HEK293 (cell line): ENCODE data around the gene RHEX.

ENCODE experiments used
- CTCF ChIA-PET: fragments of 350-600 bp; formaldehyde crosslinking; extraction: SDS; loops from one replicate; lab custom pipeline; 2021; ENCODE audit warnings: antibody characterized with exemption; lab: Yijun Ruan, JAX
- POLR2A ChIA-PET: fragments of 300-600 bp; formaldehyde crosslinking; extraction: SDS; loops from one replicate; lab custom pipeline; 2020; ENCODE audit warnings: antibody characterized with exemption, inconsistent platforms; lab: Yijun Ruan, JAX
- H3K27ac ChIP-seq: fragments of 200-500 bp; sonication (Bioruptor generic); 2 replicates; pipeline ENCODE4 v1.5.1; 2014; ENCODE audit warnings: low read depth, low read length, control low read depth, inconsistent platforms; ENCODE audit errors: extremely low read depth
- H3K36me3 ChIP-seq, 2 experiments: fragments of 200-500 bp in 1 of 2; sonication (Bioruptor generic) in 1 of 2; 1 replicate in 1 of 2; 2 replicates in 1 of 2; pipeline ENCODE4 v1.5.1; 2014 to 2017; ENCODE audit warnings: inconsistent platforms in 2 of 2, low read length in 2 of 2; ENCODE audit not compliant: control insufficient read depth in 2 of 2, insufficient read depth in 1 of 2
- H3K4me1 ChIP-seq: fragments of 200-500 bp; sonication (Bioruptor generic); 2 replicates; pipeline ENCODE4 v1.5.1; 2014; ENCODE audit warnings: mild to moderate bottlenecking, low read length, inconsistent platforms; ENCODE audit not compliant: control insufficient read depth, insufficient read depth
- H3K4me3 ChIP-seq: 2 replicates; pipeline ENCODE4 v1.5.1; 2011; ENCODE audit warnings: low read depth, mild to moderate bottlenecking, control low read depth, low read length, moderate library complexity
- H3K9me3 ChIP-seq: fragments of 200-500 bp; sonication (Bioruptor generic); 2 replicates; pipeline ENCODE4 v1.5.1; 2014; ENCODE audit warnings: low read depth, low read length, inconsistent platforms; ENCODE audit not compliant: control insufficient read depth, insufficient read depth
- PRDM10 ChIP-seq: fragments of 450-650 bp; formaldehyde crosslinking; IDR thresholded peaks from 2 replicates; pipeline ENCODE4 v1.5.1; 2016; ENCODE audit warnings: missing biosample characterization, missing genetic modification characterization
- SP7 ChIP-seq: fragments of 450-650 bp; formaldehyde crosslinking; IDR thresholded peaks from 2 replicates; pipeline ENCODE4 v1.5.1; 2016; ENCODE audit warnings: missing biosample characterization, missing genetic modification characterization
- ZBTB26 ChIP-seq: fragments of 450-650 bp; formaldehyde crosslinking; optimal IDR thresholded peaks from 2 replicates; pipeline ENCODE3; 2016; ENCODE audit warnings: missing biosample characterization, mild to moderate bottlenecking, missing genetic modification characterization
- ZNF148 ChIP-seq: fragments of 450-650 bp; formaldehyde crosslinking; IDR thresholded peaks from 2 replicates; pipeline ENCODE4 v1.5.0; 2017; ENCODE audit warnings: missing biosample characterization, missing genetic modification characterization, borderline replicate concordance
- ZNF324 ChIP-seq: fragments of 450-650 bp; formaldehyde crosslinking; IDR thresholded peaks from 2 replicates; pipeline ENCODE4 v1.5.1; 2016; ENCODE audit warnings: missing biosample characterization, missing genetic modification characterization
- ZNF48 ChIP-seq: fragments of 450-650 bp; formaldehyde crosslinking; IDR thresholded peaks from 2 replicates; pipeline ENCODE4 v1.5.1; 2016; ENCODE audit warnings: missing biosample characterization, missing genetic modification characterization
- ZNF513 ChIP-seq: fragments of 450-650 bp; IDR thresholded peaks from 2 replicates; pipeline ENCODE4 v1.5.1; 2018; ENCODE audit warnings: missing biosample characterization, missing genetic modification characterization
- TF ChIP-seq, protein P1 (sequence below): fragments of 450-650 bp; formaldehyde crosslinking; conservative IDR thresholded peaks from 2 replicates; pipeline ENCODE4 v1.5.1; 2016; ENCODE audit warnings: low read depth, missing biosample characterization, missing genetic modification characterization
- TF ChIP-seq, protein P2 (sequence below): fragments of 450-650 bp; formaldehyde crosslinking; IDR thresholded peaks from 2 replicates; pipeline ENCODE4 v1.5.1; 2016; ENCODE audit warnings: missing biosample characterization, missing genetic modification characterization, borderline replicate concordance

The RHEX gene

DNA sequence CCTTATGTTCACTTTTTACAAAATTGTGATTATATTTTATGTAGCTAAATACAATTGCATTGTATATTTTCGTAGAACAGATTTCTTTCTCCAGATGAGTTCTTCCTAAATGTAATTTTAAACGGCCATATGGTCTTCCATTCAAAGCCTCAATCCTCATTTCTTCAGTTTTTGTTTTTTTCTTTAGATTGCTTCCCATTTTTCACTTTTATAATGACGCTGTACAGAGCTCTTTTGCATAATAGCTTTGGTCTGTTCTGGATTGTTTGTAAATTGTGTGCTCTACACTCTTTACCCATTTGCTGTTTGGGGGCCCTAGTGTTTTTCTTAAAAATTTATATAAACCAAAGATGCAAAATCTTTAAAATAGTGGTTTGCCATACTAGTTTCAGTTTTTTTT, 36.4 kb downstream of the RHEX start (continued):
- TF ChIP-seq, protein P1, sequence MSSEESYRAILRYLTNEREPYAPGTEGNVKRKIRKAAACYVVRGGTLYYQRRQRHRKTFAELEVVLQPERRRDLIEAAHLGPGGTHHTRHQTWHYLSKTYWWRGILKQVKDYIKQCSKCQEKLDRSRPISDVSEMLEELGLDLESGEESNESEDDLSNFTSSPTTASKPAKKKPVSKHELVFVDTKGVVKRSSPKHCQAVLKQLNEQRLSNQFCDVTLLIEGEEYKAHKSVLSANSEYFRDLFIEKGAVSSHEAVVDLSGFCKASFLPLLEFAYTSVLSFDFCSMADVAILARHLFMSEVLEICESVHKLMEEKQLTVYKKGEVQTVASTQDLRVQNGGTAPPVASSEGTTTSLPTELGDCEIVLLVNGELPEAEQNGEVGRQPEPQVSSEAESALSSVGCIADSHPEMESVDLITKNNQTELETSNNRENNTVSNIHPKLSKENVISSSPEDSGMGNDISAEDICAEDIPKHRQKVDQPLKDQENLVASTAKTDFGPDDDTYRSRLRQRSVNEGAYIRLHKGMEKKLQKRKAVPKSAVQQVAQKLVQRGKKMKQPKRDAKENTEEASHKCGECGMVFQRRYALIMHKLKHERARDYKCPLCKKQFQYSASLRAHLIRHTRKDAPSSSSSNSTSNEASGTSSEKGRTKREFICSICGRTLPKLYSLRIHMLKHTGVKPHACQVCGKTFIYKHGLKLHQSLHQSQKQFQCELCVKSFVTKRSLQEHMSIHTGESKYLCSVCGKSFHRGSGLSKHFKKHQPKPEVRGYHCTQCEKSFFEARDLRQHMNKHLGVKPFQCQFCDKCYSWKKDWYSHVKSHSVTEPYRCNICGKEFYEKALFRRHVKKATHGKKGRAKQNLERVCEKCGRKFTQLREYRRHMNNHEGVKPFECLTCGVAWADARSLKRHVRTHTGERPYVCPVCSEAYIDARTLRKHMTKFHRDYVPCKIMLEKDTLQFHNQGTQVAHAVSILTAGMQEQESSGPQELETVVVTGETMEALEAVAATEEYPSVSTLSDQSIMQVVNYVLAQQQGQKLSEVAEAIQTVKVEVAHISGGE (tag by site-specific recombination) = no peak
- TF ChIP-seq ZNF324 (tag by site-specific recombination) (no peak), ZNF48 (tag by site-specific recombination) (no peak), PRDM10 (tag by site-specific recombination) (no peak), ZBTB26 (tag by site-specific recombination) (no peak)
- TF ChIP-seq, protein P2, sequence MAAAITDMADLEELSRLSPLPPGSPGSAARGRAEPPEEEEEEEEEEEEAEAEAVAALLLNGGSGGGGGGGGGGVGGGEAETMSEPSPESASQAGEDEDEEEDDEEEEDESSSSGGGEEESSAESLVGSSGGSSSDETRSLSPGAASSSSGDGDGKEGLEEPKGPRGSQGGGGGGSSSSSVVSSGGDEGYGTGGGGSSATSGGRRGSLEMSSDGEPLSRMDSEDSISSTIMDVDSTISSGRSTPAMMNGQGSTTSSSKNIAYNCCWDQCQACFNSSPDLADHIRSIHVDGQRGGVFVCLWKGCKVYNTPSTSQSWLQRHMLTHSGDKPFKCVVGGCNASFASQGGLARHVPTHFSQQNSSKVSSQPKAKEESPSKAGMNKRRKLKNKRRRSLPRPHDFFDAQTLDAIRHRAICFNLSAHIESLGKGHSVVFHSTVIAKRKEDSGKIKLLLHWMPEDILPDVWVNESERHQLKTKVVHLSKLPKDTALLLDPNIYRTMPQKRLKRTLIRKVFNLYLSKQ = no peak
- TF ChIP-seq, all 188 proteins: peak for 0

GRCh38 chr1:206094024-206094423, 41.1 kb downstream of the RHEX start:
- POLR2A ChIA-PET = no interaction called here
- TF ChIP-seq ZNF513 (no peak), ZNF148 (tag by site-specific recombination) (no peak), SP7 (tag by site-specific recombination) (peak; percentile 17; the same call in 1 of the 2 replicates)
- no peaks in the 10 kb centered on the region for H3K36me3 ChIP-seq
- H3K4me1 ChIP-seq = no peaks in the 10 kb centered on the region
- H3K9me3 ChIP-seq = no peaks in the 10 kb centered on the region
- no peak overlapping the region for H3K4me3 ChIP-seq
- CTCF ChIA-PET = interaction anchor here (0.8 to 2.2 kb wide), 3 partner anchors 63 to 175 kb away, joined by 3 to 7 read pairs (median 6); no protein-coding TSS in a partner anchor
- no peak overlapping the region for H3K27ac ChIP-seq
